NCI-H2107 treated with DMSO at 0.1 percent for 48 hours (cell line): ENCODE measurements around the gene GNG14.
"Not testable (repeated sequence)": the region's sequence is repeated elsewhere in the genome, so short reads cannot be mapped to it uniquely, and the experiment has no call there.

ENCODE experiments used
- DNase-seq: peaks from one replicate; lab custom pipeline; 2025; ENCODE audit not compliant: unreplicated experiment; lab: John Stamatoyannopoulos, UW

The GNG14 gene

GRCh38 chr19:12687496-12688196, at the start of gene GNG14:
Gene GNG14 (plus strand): TSS chr19:12687998. CDS start chr19:12688049, 51 bp downstream.
- DNase-seq: no peak

GRCh38 chr19:12638611-12639182, 49.1 kb upstream of the GNG14 start:
- DNase-seq: no peak

GRCh38 chr19:12639901-12640613, 47.7 kb upstream of the GNG14 start:
- DNase-seq: peak; percentile 60

GRCh38 chr19:12641456-12641855, 46.3 kb upstream of the GNG14 start:
- no peak for DNase-seq

- no peak for DNase-seq
These were observed 45.3 kb upstream of the GNG14 start for GRCh38 chr19:12642506-12642905.

- not testable (repeated sequence) for DNase-seq
These were observed 44.1 kb upstream of the GNG14 start for GRCh38 chr19:12643716-12644115.

GRCh38 chr19:12646551-12646950, 41.2 kb upstream of the GNG14 start:
- DNase-seq: no peak

GRCh38 chr19:12647047-12647446, 40.8 kb upstream of the GNG14 start:
- no peak for DNase-seq

- no peak for DNase-seq
These were observed 40.2 kb upstream of the GNG14 start for GRCh38 chr19:12647490-12648071.

- no peak for DNase-seq
These were observed 39.7 kb upstream of the GNG14 start for GRCh38 chr19:12648088-12648487.

GRCh38 chr19:12649941-12650340, 37.9 kb upstream of the GNG14 start:
- DNase-seq: no peak

- no peak for DNase-seq
These were observed 35.6 kb upstream of the GNG14 start for GRCh38 chr19:12652219-12652618.

GRCh38 chr19:12655546-12655945, 32.3 kb upstream of the GNG14 start:
- DNase-seq: no peak

- DNase-seq: no peak
These were observed 30.8 kb upstream of the GNG14 start for GRCh38 chr19:12656899-12657571.

GRCh38 chr19:12657966-12658365, 29.8 kb upstream of the GNG14 start:
- DNase-seq: no peak

GRCh38 chr19:12660980-12661379, 26.8 kb upstream of the GNG14 start:
- DNase-seq: no peak

GRCh38 chr19:12664406-12665280, 23.2 kb upstream of the GNG14 start:
- DNase-seq: no peak

GRCh38 chr19:12665281-12665573, 22.6 kb upstream of the GNG14 start:
- DNase-seq: no peak

- DNase-seq: no peak
These were observed 22.0 kb upstream of the GNG14 start for GRCh38 chr19:12665671-12666264.
